Femur (tissue), 1 donor: ENCODE measurements around the gene CEACAM1.
"Not testable (repeated sequence)": the region's sequence is repeated elsewhere in the genome, so short reads cannot be mapped to it uniquely, and the experiment has no call there.

ENCODE experiments used
- DNase-seq: peaks from one replicate; pipeline ENCODE4 v3.0.0-alpha.2; 2017

The CEACAM1 gene

GRCh38 chr19:42548552-42548951, 20.3 kb upstream of the CEACAM1 start:
- DNase-seq = no peak

GRCh38 chr19:42547929-42548328, 19.6 kb upstream of the CEACAM1 start:
- no peak for DNase-seq

GRCh38 chr19:42546831-42547500, 18.7 kb upstream of the CEACAM1 start:
- no peak for DNase-seq

DNA sequence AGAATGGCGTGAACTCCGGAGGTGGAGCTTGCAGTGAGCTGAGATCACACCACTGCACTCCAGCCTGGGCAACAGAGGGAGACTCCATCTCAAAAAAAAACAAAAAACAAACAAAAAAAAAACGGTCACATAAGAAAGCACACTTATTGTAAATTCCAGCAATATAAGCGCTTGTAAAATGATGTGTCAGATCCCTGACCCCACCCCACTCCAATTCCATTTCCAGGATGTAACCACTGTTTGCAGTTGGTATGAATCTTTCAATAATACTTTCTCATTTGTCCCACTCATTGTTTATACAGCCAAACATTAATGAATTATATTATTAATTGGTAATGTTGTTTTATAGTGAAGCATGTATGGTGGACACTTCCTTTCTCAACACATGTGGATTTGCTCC, 15.9 kb upstream of the CEACAM1 start:
- no peak for DNase-seq

DNA sequence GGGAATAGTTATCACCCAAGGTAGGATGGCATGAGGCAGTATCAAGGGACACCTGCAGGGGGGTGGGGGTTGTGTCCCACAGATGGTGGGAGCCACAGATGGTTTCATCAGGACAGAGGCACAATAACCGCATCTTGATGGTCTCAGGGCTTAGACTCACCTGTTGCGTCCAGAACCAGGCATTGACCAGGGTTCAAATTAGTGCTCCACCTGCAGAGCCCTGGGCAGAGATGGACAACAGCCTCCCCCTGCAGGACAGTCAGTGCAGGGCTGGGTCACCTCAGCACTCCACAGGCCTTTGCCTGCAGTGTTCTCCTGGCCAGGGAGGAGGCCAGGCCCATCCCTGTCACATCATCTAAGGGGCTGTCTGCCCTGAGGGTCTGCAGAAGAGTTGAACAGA, 14.5 kb upstream of the CEACAM1 start:
- no peak for DNase-seq

- no peak for DNase-seq
These were observed 11.8 kb upstream of the CEACAM1 start for GRCh38 chr19:42540071-42540553.

DNA sequence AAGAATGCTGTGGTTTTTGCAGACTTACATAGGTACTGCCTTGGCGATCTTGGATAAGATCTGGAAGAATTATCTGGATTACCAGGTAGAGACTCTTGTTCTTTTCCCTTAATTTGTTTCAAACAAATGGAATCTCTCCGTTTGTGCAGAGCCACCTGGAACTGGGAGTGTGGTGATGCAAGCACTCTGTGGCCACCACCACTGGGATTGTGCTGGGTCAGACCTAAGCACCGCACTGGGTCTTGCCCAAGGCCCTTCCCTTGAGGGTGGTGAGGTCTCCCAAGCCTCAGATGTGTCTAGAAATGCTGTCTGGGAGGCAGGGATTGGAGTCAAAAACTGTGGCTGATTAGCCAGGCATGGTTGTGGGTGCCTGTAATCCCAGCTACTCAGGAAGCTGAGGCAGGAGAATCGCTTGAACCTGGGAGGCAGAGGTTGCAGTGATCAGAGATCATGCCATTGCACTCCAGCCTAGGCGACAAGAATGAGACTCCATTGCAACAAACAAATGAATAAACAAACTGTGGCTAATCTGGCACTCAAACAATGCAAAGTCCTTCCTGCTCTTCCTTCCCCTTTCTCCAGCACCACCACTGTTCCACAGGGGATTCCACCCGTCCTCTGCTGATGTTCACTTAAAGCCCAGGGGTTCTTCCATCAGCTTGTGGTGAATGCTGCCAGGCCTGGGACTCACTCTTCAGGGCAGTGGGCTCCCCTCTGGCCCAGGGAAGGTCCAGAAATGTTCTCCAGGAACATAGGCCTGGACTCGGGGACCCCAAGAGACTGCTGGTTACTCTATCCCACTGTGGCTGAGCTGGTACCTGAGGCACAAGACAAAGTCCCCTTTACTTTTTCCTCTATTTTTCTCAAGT, 10.8 kb upstream of the CEACAM1 start:
- no peak for DNase-seq

DNA sequence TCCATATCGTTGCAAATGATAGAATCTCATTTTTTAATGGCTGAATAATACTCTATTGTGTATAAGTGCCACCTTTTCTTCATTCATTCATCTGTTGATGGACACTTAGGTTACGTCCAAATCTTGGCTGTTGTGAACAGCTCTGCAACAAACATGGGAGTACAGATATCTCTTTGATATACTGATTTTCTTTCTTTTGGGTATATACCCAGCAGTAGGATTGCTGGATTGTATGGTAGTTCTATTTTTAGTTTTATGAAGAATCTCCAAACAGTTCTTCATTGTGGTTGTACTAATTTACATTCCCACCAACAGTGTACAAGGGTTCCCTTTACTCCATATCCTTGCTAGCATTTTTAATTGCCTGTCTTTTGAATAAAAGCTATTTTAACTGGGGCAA, 7.0 kb upstream of the CEACAM1 start:
- DNase-seq = not testable (repeated sequence)

DNA sequence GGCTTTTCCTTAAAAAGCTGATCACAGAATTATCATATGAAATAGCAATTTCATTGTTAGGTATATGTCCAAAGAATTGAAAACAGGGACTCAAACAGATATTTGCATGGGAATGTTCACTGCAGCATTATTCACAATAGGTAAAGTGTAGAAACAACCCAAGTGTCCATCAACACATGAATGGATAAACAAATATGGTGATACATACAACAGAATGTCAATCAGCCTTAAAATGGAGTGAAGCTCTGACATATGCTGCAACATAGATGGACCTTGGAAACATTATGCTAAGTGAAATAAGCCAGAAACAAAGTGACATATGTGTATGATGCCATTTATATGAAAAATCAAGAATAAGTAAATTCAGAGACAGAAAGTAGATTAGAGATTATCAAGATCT, 6.1 kb upstream of the CEACAM1 start:
- no peak for DNase-seq

- DNase-seq = no peak
These were observed 4.6 kb upstream of the CEACAM1 start for GRCh38 chr19:42532891-42533290.

DNA sequence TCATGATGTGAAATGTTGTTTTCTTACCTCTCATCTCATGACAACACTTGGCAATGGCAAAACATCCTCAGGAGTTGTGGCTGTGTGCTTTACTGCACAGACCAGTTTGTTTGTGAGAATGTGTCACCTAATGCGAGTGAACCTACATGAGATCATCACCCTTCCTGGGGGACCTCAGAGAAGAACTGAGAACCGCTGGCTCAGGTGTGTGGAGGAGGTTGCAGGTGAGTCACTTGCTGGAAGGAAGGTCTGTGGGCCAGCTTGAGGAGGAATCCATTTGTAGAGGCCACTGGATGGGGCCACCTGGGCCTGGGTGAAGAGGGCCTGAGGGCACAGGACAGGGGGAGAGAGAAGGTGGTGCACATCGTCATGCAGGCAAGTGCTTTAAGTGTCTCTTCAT, 3.0 kb upstream of the CEACAM1 start:
- no peak for DNase-seq

GRCh38 chr19:42529248-42529764, 1.0 kb upstream of the CEACAM1 start:
- DNase-seq = peak; percentile 70

- DNase-seq = no peak
These were observed 3.3 kb downstream of the CEACAM1 start for GRCh38 chr19:42524943-42525342.

DNA sequence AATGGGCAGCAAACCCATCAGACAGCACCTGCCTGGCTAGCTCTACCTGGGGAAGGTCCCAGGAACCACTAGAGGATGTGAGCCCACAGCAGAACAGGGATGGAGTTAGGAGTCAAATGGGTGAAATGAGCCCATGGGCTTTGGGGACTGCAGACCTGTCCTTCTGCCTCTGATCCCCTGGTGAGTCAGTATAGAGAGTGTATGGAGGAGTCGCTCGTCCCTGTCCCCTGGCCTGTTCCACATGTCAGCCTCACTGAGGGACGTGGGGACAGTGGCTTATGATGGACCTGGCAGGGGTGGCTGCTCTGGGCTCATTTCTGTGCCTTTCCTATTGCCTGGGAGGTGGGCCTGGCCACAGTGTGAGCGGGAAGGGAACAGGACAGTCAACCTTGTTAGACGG, 4.0 kb downstream of the CEACAM1 start:
- DNase-seq = no peak

- DNase-seq = not testable (repeated sequence)
These were observed 6.0 kb downstream of the CEACAM1 start for GRCh38 chr19:42522262-42522661.

DNA sequence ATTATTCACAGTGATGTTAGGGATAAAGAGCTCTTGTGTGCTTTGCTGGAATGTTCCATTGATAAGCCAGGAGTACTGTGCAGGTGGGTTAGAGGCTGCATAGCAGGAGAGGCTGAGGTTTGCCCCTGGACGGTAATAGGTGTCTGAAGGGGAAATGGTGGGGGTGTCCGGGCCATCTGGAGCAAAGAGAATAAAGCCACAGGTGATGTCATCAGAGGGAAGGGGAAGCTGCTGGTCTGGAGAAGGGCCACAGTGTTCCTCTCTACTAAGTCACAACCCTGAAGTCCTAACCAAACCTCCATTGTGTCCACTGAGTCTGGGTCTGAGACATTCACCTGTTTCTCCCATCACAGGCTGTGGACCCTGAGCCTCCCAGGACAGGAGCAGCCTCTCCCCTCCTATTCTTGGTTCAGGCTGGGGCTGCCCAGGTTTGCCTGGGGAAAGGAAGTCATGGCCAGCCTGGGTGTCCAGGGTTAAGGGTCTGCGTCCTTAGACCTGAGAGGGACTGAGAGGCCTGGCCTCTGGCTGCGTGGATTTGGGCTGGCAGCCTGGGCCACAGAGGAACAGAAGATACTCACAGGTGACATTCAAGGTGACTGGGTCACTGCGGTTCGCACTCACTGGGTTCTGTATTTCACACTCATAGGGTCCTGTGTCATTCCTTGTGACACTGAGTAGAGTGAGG, 6.8 kb downstream of the CEACAM1 start:
- no peak for DNase-seq

DNA sequence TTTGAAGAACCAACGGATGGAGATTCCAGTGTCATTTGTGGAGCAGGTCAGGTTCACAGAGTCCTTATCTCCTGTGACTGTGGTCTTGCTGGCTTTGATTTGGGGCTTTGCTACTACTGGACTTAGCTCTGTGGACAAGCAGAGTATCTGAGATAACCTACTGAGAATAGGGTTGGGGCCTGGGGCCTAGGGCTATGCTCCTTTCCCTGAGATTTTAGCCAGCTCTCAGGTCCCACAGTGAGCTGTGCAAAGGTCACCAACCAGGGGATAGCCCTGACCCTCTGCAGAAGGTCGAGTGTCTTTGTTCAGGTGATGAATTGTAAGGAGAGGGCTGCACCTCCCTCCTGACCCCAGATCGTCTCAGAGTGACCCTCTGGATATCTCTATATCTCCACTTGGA, 9.2 kb downstream of the CEACAM1 start:
- DNase-seq = no peak

- DNase-seq = no peak
These were observed 11.5 kb downstream of the CEACAM1 start for GRCh38 chr19:42516771-42517170.

DNA sequence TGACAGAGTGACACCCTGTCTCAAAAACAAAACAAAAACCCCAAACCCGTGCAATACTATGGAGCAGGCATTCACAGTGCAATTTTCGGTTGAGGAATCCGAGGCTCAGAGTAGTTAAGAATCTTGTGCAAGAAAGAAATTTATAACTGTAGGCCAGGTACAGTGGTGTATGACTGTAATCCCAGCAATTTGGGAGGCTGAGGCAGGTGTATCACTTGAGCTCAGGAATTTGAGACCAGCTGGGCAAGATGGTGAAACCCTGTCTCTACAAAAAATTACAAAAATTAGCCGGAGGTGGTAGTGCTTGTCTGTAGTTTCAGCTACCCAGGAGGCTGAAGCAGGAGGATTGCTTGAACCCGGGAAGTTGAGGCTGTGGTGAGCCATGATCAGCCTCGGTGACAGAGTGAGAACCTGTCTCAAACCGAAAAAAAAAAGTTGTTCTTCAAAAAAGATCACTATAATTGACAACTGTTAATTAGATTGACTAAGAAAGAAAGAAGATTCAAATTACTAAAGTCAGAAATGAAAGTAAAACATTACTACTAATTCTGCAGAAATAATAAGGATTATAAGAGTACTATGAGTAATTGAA, 12.9 kb downstream of the CEACAM1 start:
- no peak for DNase-seq

- DNase-seq = no peak
These were observed 13.8 kb downstream of the CEACAM1 start for GRCh38 chr19:42514449-42514848.

- DNase-seq = no peak
These were observed 15.5 kb downstream of the CEACAM1 start for GRCh38 chr19:42512743-42513304.

- no peak for DNase-seq
These were observed 16.1 kb downstream of the CEACAM1 start for GRCh38 chr19:42512130-42512636.
